ENCODE measurements around the gene ZNF787.
"Not testable (repeated sequence)": the region's sequence is repeated elsewhere in the genome, so short reads cannot be mapped to it uniquely, and the experiment has no call there.

The ZNF787 gene

GRCh38 chr19:56103027-56103614 lies 18.0 kb downstream of the ZNF787 start:
- no peak for DNase-seq

GRCh38 chr19:56101746-56102535 lies 19.2 kb downstream of the ZNF787 start:
- no peak for DNase-seq

DNA sequence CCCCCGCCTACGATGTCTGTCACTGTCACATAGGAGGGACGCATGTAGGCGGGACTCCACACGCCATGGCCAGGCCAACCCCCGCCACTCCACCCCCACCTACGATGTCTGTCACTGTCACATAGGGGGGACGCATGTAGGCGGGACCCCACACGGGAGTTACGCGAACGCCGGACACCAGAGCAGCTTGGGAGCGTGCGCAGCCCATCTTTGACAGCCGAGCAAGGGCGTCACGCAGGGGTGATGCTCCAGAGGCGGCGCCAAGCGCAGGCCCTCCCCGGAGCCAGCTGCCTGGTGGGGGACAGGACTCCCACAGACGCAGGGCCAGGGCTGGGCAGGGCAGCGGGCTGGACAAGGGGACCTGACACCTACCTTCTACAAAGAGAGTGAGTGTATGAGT lies 20.0 kb downstream of the ZNF787 start:
- DNase-seq: no peak

DNA sequence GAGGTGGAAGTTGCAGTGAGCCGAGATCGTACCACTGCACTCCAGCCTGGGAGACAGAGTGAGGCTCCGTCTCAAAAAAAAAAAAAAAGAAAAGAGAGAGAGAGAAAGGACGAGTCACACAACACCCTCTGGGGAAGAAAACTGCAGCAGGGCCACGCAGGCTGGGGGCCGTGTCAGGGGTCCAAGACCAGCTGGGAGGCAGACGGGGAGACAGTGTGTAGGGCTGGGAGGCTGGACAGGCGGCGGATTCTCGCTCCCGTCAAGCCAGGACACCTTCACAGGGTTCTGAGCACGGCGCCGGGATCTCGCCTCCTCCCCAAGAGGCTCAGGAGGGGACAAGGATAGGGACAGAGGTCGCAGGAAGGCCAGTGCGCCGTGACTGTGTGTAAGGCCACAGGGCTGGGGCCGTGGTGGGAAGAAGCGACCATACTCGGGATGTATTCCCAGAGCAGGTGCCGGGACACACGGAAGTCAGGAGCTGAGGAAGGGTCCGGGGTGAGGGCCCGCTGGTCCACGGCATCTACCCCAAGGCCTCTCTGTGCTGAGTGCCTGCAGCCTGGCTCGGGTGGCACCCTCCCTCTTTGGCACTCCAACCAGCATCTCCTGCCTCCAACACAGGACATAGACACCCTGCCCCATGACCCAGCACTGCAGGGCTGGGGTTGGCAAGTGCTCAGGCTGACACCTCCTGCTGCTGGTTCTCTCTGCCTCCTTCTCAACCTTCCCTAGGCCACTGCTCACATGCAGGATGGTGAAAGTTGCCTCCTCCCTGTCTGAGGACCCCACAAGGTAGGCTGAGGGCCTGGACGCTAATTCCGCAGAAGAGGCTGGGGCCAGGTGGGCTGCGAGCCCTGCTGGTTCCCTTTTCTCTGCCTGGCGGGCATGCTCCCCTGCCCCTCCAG lies 21.2 kb downstream of the ZNF787 start:
- DNase-seq: no peak

DNA sequence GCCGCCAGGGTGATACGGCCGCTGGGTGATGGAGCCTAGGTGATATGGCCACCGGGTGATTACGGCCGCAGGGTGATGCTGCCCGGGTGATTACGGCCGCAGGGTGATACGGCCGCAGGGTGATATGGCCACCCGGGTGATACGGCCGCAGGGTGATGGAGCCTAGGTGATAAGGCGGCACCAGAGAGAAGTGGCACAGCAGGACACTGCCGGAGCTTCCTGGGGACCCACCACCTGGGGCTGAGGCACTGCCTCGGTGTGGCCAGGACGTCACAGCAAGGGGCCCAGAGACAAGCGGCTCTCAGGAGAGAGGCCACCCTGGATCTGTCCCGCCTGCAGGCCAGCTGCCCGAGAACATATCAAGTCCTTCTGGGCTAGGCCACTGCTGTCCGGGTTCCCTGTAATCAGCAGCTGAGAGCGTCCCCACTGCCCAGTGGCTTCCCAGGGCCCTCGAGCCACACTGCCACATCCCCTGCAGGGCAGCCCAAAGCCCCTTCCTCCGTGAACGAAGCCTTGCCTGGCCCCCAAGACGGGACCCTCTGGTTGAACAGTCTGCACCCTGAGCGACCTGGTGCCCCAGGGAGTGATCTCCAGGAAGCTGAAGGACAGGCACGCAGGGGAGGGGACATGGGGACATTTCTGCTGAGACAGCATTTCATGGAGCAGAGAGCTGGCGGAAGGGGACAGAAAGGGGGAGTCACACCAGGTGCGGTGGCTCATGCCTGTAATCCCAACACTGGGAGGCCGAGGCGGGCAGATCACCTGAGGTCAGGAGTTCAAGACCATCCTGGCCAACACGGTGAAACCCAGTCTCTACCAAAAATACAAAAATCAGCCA lies 22.1 kb downstream of the ZNF787 start:
- DNase-seq: no peak

GRCh38 chr19:56098237-56098636 lies 22.9 kb downstream of the ZNF787 start:
- DNase-seq: not testable (repeated sequence)

GRCh38 chr19:56097776-56098175 lies 23.3 kb downstream of the ZNF787 start:
- no peak for DNase-seq

DNA sequence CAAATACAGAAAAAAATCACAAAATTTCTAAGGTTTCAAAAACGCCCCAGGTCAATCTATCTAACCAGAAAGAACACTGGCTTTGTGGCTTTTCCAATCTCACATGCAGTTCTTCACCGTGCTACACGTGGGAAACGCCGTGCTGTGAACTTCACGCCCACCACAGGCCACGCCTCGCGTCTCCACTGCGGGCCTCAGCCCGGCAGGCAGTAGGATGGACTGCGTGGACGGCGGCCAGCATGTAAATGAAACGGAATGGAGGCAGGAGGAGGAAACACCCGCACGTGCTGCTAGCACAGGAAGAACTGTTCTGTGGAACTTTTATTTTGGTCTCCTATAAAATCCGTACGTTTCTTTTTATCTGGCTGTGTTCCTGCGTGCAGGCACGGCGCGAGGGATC lies 23.8 kb downstream of the ZNF787 start:
- no peak for DNase-seq

DNA sequence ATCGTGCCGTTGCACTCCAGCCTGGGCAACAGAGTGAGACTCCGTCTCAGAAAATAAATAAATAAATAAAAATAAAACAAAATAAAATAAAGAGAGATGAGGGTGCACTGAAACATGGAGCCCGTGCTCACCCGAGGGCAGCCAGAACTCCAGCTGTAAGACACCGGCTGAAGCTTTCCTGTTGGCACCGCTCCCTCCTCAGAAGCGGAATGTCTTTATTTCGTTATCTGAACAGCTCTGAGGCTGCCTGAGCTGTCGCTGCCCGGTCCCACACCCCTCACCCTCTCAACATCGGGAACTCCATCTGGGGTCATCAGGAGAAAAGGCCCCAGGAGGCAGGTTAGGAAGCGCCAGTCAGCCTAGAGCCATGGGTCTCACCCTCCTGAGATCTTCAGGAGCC lies 24.4 kb downstream of the ZNF787 start:
- no peak for DNase-seq

- DNase-seq: no peak
Measured at GRCh38 chr19:56094449-56094848, 26.6 kb downstream of the ZNF787 start.

- no peak for DNase-seq
Measured at GRCh38 chr19:56092685-56093631, 28.1 kb downstream of the ZNF787 start.

DNA sequence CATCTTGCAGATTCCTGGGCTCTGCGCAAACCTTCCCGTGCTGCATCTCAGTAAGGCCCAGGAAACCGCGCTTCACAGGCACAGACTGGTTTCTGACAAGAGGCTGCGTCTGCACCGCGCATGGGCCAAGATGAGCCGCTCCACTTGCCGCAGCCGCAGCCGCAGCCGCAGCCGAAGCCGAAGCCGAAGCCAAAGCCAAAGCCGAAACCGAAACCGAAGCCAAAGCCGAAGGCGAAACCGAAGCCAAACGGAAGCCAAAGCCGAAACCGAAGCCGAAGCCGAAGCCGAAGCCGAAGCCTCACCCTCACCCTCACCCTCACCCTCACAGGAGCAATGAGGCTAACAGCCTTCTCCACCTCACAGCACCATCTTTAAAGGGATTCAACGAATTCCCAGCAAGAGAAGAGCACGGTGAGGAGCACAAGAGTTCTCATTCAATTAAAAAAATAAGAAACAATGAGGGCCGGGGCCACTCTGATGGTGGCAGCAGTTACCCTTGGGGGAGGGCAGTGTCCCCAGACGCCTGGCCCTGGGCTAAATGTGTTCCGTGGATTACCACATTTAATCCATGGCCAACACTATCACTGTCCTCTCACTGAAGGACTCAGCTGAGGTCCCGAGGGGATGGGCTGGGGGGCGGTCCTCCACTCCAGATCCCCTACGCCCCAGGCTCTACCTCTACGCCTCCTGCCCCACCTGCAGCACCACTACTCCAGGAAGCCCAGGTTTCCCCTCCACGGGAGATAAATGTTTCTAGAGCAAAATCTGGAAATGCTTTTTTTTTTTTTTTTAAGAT lies 29.1 kb downstream of the ZNF787 start:
- no peak for DNase-seq

DNA sequence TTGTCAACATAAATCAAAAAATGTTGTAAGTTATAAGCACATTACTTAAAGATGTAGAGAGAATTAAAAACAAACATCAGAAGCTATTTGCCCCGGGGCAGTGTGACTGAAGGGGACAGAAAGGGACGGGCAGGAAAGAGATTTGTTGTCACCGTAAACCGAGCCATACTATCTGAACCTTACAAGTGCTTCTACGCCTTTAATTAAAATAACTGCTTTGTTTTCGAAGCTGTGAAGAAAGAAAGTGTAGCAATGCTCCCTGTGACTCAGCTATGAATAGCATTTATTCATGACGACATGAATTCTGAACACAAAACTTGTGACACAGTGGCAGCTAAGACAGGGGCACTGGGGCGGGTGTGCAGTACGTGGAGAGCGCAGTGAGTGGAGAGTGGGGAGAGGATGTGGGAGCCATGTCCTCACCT lies 30.0 kb downstream of the ZNF787 start:
- no peak for DNase-seq

DNA sequence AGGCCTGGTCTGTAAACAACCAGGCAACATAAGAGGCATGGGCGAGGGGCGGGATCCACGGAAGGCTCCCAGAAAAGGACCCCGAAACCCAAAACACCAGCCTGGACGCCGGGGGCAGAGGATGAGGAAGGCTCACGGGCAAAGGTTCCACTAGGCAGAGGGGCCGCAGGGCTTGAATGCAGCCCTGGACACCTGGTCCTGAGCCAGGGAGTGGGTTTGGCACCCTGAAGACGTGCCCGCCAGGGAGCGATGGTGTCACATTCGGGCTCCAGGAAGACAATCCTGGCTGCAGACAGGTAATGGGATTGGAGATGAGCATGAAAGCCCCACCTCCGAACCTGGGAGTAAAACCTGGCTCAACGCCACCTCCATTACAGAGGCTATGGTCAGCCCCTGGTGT lies 31.8 kb downstream of the ZNF787 start:
- DNase-seq: no peak

DNA sequence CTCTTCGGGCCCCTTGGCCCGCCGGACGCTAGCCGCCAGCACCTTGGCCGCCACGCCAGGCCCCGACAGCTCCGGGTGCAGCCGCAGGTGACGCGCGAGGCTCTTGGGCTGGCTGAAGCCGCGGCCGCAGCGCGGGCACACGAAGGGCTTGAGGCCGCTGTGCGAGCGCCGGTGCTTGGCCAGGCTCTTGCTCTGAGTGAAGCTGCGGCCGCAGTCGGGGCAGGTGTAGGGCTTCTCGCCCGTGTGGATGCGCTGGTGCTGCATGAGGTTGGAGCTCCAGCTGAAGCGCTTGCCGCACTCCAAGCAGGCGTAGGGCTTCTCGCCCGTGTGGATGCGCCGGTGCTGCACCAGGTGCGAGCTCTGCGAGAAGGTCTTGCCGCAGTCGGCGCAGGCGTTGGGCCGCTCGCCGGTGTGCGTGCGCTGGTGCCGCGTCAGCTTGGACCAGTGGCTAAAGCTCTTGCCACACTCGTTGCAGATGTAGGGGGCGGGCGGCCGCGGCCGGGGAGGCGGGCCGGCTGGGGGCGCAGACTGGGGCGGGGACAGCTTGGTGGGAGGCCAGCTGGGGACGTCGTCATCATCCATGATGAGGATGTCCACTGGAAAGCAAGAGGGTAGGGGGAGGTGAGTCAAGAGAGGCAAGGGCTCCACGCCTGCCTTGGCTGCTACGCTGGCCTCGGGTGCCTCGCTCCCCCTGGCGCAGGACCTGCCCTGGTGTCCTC lies 32.4 kb downstream of the ZNF787 start:
- no peak for DNase-seq

DNA sequence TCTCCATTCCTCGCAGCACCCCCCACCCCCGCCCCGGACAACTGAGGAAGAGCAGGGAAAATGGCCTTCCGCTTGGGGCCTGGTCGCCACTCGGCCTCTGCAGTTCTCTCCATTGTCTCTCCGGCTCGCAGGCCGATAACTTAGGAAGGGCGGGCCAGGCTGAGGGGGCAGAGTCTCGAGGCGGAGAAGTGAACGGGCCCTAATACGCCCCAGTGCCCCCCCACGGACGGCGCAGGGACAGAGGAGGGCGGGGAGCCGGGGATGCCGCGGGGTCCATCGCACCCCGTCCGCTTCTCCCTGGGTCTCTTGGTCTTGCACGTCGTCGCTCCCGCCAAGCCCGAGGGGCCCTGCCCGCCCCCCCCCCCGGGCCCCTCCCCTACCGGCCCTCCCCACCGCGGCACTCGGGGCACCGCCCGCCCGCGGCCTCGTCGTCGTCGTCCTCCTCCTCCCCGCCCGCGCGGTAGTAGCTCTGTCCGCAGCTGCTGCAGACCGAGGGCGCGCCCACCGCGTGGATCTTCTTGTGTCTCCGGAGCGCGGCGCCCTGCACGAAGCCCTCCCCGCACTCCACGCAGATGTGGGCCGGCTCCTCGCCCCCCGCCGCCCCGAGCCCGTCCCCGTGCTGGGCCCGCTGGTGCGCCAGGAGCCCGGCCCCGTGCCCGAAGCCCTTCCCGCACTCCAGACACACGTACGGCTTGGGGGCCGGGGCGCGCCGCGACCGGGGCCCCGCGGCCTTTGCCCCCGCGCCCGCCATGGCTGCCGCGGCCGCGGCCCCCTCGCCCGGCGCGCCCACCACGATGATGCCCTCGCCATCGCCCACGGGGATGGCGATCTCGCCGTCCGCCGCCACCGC lies 33.2 kb downstream of the ZNF787 start:
- DNase-seq: no peak

DNA sequence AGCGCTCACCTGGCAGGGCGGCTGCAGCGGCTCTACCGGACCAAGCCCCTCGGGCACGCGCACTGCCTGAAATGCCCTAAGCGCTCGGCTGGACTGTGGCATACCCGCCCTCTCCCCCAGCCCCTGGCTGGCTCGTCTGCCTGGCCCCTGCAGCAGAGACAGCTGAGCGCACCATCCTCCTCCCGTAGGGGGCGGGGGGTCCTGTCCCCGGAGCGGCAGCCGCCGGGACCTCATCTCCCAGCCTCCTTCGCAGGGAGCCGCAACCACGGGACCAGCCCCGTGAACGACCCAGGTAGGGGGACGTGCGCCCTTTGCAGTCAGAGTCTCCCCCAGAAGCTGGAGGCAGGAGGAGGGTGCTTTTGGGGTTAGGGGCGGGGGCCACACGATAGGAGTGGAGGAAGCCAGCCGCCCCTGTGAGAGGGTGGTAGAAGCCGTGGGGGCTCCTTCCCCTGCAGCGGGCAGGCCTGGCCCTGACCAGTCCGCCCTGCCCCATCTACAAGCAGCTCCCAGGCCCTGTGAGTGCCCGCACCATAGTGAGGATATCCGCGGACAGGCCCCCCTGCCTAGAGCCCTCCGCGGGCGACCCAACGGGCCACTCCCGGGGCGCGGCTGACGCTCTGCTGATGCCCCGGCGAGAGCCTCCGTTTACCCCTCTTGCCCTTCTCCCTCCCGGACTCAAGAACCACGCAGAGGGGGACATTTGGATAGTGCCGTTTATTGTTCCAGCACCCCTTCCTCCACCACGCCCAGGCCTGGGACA lies 34.2 kb downstream of the ZNF787 start:
- no peak for DNase-seq
